Activated naive CD4-positive, alpha-beta T cell treated with anti-CD3 and anti-CD28 coated beads, Interleukin-2, amount 50 U/mL, for 72 hours (primary cell): ENCODE measurements around the gene TMTC4. TPM values are rescaled to one million over a fixed set of nuclear protein-coding genes. Genes with fewer than 3 reads are reported as not detected.
A peak's percentile ranks its signal among the peaks of the same experiment; 100 is the strongest.
"Not testable (repeated sequence)": the region's sequence is repeated elsewhere in the genome, so short reads cannot be mapped to it uniquely, and the experiment has no call there.

Experiments
- ATAC-seq, 2 donors: fragments of 150-1000 bp; cut with Tn5 transposase; 2 replicates each; pipeline ENCODE4 v1.10.0; 2021; ENCODE audit warnings: mild to moderate bottlenecking in 2 of 2, moderate library complexity in 2 of 2
- DNase-seq, 2 donors: peaks; one replicate each; pipeline ENCODE4 v3.0.0; 2021 to 2022; ENCODE audit warnings: low spot score in 2 of 2
- H3K27ac Mint-ChIP-seq, 2 donors: one replicate each; pipeline ENCODE4 v1.8.0; 2022; ENCODE audit warnings: mild to moderate bottlenecking in 2 of 2, mixed read lengths in 2 of 2
- H3K36me3 Mint-ChIP-seq, 2 donors: one replicate each; pipeline ENCODE4 v1.8.0; 2022; ENCODE audit warnings: mixed read lengths in 2 of 2
- H3K9me3 Mint-ChIP-seq, 2 donors: one replicate each; pipeline ENCODE4 v1.8.0; 2022; ENCODE audit warnings: mixed read lengths in 2 of 2
- total RNA-seq, 2 donors: library from RNA; stranded (reverse); gene quantifications; one replicate each; pipeline ENCODE4 v1.2.3, GENCODE V29; 2022

Gene TMTC4
- total RNA-seq, 2 donors from 2014 or later: 12.5 to 21.3 TPM

DNA sequence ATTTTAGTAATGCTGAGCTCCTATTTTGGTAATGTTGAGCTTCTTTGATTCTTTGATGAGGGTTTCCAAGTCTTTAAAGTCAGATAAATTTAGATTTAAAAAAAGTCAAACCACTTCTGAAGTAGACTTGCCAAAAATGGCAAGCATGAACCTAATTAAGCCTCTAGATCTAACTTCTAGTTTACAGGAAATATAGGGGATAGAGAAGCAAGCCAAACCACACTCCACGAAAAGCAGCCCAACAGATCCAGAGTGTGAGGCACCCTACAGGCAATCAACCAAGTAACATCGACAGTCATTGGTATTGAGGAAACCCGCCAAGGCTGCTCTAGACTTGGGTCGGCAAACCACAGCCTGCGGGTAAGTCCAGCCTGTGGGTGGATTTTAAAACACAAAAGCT is 89.7 kb downstream of the TMTC4 start:
- H3K36me3 Mint-ChIP-seq: peaks cover 4 to 28% of the 10 kb centered on the region in 2 donors
- peak overlapping the region in 1 of 2 donors; percentile 50 for H3K27ac Mint-ChIP-seq
- DNase-seq (peak in 1 of 2 donors; percentile 16), ATAC-seq (peak in 1 of 2 donors; percentile 15)
- peaks cover 0 to 5% of the 10 kb centered on the region in 2 donors for H3K9me3 Mint-ChIP-seq

DNA sequence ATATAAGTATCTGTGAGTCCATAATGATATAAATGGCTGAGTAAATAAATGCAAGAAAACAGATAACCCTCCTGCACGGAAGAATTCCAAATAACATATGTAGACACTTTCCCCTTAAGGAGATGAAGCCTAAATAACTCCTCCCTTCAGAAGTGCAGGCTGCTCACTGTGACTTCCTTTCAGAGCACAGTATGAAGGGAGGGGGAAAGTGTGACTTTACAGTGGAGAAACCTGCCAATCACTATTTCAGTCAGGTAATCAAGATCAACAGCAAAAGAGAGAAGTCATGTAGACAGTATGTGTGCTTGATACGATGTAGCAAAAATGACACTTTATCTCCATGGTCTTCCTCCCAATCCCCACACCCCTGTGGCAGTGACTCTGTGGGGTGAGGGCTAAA is 93.1 kb downstream of the TMTC4 start:
- Mint-ChIP-seq H3K9me3 (peaks cover 0 to 5% of the 10 kb centered on the region in 2 donors), H3K27ac (peak overlapping the region in 1 of 2 donors; percentile 44), H3K36me3 (peaks cover 0 to 21% of the 10 kb centered on the region in 2 donors)
- ATAC-seq (peak; percentile 55 to 69), DNase-seq (no peak)

DNA sequence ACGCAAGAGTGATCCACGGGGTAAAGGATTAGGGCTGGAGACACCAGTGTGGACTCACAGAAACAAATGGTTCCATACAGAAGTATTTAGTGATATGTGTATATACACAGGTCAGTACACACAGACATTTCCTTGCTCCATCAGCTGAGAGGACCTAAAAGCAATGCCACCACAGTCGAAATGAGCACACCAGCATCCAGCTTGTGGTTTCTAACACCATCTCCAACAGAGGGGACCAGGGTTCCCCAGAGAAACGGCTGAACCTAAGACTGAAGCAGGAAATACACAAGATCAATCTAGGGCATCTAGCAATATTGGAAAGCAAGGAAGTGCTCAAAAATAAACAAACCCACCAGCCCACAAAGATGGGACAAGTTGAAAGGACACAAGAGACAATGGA is 93.6 kb downstream of the TMTC4 start:
- ATAC-seq (no peak), DNase-seq (no peak)
- H3K9me3 Mint-ChIP-seq: peaks cover 0 to 5% of the 10 kb centered on the region in 2 donors
- H3K27ac Mint-ChIP-seq: peak overlapping the region; percentile 40 to 44
- peaks cover 0 to 20% of the 10 kb centered on the region in 2 donors for H3K36me3 Mint-ChIP-seq

DNA sequence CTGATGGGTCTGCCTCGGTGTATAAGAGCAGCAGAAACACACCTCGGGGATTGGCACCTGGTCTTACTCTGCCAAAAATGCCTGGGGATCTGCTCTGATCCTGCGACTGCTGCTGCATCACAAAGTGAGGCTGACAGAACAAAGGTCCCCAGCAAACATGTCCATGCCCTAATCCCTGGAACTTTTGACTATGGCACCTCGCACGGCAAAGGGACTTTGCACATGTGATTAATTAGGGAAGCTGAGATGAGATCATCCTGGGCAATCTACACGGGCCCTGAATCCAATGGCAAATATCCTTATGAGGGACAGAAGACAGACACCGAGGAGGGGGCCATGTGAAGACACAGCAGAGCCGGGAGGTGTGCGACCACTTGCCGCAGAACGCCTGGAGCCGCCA is 94.5 kb downstream of the TMTC4 start:
- Mint-ChIP-seq H3K27ac (no peak overlapping the region), H3K9me3 (peaks cover 0 to 5% of the 10 kb centered on the region in 2 donors), H3K36me3 (peaks cover 0 to 20% of the 10 kb centered on the region in 2 donors)
- DNase-seq: no peak
- ATAC-seq: no peak

DNA sequence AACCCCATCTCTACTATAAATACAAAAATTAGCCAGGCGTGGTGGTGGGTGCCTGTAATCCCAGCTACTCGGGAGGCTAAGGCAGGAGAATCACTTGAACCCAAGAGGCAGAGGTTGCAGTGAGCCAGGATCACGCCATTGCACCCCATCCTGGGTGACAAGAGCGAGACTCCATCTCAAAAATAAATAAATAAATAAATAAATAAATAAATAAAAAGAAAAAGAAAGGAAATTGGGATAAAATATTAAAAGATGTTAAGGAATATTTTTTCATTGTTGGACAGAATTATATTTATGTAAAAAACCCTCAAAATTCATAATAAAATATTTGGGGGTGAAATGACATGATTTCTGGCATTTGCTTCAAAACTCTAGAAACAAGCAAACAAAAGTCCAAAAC is 97.4 kb downstream of the TMTC4 start:
- not testable (repeated sequence) for ATAC-seq, DNase-seq, H3K9me3 Mint-ChIP-seq, H3K27ac Mint-ChIP-seq
- peaks cover 0 to 12% of the 10 kb centered on the region in 2 donors for H3K36me3 Mint-ChIP-seq

DNA sequence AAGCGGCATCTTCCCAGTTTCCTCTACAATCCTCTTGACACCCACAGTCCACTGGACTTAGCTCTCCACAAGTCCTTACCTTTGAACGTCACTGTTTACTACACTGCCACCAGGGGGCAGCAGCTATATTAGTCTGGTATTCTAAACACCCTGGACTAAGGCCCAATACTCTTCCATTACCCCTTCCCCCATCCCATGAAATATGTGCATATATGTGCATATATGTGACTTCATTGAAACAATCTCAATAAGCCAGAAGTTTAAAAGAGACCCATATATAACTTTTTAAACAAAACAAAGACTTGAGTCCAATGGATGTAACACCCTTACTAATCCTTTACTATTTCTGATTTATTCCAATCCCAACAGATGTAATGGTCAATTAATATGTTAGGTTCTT is 101.5 kb downstream of the TMTC4 start:
- peak in 1 of 2 donors; percentile 74 for DNase-seq
- H3K27ac Mint-ChIP-seq: no peak overlapping the region
- peak; percentile 83 to 91 for ATAC-seq
- H3K36me3 Mint-ChIP-seq: no peaks in the 10 kb centered on the region
- no peaks in the 10 kb centered on the region for H3K9me3 Mint-ChIP-seq

DNA sequence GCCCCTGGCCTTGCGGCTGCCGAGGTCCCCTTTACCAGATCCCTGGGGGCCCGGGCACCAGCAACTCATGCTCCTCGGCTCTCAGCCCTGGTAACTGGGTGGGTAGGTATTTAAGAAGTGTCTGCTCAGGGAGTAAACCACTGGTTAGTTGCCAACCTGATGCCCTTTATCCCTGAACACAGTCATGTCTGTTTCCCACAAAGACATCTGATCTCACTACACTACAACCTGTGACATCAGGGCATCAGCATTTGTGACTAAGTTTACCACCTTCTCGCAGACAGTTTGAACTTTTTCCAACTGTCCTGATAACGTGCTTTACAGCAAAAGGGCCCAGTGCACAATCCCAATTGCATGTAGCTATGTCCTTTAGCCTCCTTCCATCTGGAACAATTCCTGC is 108.1 kb downstream of the TMTC4 start:
- ATAC-seq: no peak
- H3K9me3 Mint-ChIP-seq: no peaks in the 10 kb centered on the region
- peaks cover 6 to 17% of the 10 kb centered on the region in 2 donors for H3K36me3 Mint-ChIP-seq
- no peak for DNase-seq
- peak overlapping the region in 1 of 2 donors; percentile 45 for H3K27ac Mint-ChIP-seq

DNA sequence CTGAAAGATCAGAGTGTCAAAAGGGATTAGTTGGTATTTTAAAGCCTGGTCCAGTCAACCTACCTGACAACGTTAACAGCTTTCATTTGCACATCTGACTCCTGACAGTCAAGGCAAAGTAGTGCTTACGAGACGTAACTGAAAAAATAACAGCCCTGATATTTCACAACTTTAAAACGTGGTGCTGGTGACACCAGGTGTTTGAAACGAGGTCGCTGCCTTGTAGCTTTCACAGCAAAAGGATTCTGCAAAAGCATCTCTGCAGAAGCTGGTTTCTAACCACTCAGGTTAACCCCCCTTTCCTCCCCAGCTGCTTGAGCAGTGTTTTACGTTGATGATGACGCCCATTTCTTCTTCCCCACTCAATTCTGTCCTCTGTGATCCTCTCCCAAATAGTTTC is 109.3 kb downstream of the TMTC4 start:
- Mint-ChIP-seq H3K36me3 (peaks cover 6 to 17% of the 10 kb centered on the region in 2 donors), H3K27ac (no peak overlapping the region), H3K9me3 (no peaks in the 10 kb centered on the region)
- ATAC-seq: no peak
- DNase-seq: no peak

DNA sequence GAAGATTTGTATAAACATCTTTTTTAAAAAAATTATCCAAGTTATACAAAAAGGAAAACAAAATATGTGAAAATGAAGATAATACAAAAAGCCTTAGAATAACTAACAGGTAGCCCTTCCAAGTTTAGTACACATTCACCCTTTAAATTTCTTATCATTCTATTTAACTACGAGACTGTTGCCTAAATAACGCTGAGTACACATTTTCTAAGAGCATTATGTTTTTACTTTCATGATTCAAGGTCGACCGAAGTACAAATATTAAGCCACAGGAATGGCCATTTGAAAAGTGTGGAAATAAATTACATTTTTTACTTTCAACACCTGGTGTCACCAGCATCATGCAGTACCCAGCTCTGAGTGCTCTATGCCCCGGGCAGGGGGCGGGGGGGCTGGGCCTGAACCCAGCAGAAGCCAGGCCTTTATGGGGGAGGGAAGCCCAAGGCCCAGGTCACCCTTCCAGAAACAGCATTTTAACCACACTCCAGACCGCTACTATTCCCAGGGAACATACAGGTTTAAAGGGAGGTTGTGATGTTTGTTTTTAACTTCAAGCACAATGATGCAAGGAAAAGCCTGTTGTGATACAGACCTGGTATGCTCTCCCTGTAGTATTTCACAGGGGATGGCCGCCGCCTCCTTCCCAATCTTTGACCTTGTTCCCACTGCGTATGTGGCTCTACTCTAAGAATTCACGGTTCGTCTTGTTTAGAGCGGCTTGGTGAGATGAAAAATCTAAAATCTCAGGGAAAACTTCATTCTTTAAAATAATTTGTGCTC is 110.0 kb downstream of the TMTC4 start:
- H3K27ac Mint-ChIP-seq: no peak overlapping the region
- H3K36me3 Mint-ChIP-seq: peaks cover 6 to 17% of the 10 kb centered on the region in 2 donors
- no peaks in the 10 kb centered on the region for H3K9me3 Mint-ChIP-seq
- ATAC-seq (no peak), DNase-seq (no peak)

DNA sequence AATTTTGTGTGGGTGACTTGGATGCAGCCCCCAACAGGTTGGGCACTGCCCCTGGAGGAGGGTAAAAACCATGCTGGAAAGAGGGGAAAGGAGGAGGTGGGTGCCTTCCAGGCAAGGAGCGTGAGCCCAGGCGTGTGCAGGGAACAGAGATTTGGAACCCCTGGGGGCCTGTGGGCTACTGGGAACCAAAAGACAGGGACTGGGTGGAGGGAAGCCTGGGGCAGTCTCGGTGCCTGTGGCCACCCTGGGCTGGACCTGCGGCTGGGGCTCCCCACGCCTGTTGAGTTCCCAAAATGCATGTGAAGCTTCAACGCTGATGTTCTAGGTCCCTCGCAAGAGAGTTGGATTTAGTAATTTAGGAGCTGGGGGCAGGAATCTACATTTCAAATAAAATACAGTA is 110.8 kb downstream of the TMTC4 start:
- DNase-seq (no peak), ATAC-seq (no peak)
- Mint-ChIP-seq H3K27ac (peak overlapping the region in 1 of 2 donors; percentile 67), H3K36me3 (peaks cover 6 to 17% of the 10 kb centered on the region in 2 donors), H3K9me3 (no peaks in the 10 kb centered on the region)

DNA sequence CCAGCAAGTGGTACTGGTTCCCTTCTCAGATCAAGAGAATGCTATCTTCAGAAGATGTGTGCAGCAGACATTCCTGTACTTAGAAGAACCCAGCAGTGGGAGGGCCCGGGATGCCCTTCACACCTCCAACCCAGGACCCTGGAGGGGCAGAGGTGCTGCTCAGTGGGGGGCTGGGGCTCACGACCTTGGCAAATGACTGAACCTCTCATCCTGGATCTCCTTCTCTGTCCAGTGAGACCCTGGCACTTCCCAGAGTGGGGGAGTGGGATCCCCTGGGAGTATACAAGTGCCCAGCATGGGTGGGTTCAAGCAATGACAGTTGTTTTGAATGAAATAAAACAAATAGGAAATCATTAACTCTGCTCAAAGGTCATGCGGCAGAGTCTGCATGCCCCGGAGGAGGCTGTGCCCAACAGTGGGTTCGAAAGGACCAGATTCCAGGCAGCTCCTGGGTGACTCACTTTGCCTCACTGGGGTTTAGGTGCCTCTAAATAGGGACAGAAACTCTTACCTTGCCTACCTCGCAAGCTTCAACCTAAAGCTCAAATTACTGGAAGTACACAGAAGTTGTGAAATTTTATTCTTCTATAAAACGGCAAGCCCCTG is 112.9 kb downstream of the TMTC4 start:
- ATAC-seq: no peak
- no peak overlapping the region for H3K27ac Mint-ChIP-seq
- H3K9me3 Mint-ChIP-seq: no peaks in the 10 kb centered on the region
- DNase-seq: no peak
- H3K36me3 Mint-ChIP-seq: peaks cover 6 to 11% of the 10 kb centered on the region in 2 donors

DNA sequence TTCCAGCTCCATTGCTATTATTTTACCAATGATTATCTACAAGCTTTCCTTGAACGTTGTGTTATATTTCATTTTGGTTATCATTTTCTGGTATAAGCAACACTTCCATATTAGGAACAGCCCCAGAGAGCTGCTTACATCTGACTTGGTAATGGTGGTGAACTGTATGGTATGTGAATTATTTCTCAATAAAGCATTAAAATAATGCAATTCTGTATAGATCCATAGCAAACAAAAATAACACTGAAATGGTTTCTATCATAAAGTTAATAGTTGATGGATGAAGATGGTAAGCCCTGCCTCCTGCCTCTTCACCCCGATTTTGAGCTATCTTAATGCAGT is 113.5 kb downstream of the TMTC4 start:
- Mint-ChIP-seq H3K9me3 (no peaks in the 10 kb centered on the region), H3K27ac (no peak overlapping the region), H3K36me3 (peaks cover 2 to 5% of the 10 kb centered on the region in 2 donors)
- ATAC-seq: no peak
- no peak for DNase-seq

DNA sequence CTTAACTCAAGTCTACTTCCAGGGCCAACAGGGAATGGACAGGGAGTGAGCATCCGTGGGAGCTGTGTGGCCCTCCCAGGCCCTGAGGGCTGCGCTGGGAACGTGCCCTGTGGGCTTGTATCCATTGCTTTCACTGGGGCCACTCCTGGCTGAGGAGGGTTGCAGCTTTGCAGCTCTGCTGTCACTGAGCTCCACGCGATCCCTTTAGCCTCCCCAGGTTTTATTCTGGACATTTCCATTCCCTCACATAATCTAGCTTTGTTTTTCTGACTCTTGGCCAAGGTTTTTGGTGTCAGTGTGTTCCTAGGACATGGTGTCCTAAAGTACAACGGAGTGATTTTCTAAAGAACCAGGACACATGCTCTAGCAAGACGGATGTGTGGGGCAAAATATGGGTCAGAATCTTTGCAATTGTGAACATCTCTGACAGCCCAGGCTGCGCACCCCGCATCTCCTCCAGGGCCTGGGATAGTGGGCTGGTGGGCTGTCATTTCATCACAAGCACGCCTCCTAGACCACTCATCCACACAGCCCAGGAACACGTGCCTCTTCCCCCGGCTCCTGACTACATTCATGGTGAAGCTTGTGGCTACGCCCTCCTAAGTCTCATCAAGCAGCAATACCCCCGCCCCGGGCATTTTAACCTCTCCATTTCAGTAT is 114.0 kb downstream of the TMTC4 start:
- Mint-ChIP-seq H3K9me3 (no peaks in the 10 kb centered on the region), H3K27ac (no peak overlapping the region), H3K36me3 (peaks cover 0 to under 1% of the 10 kb centered on the region in 2 donors)
- ATAC-seq (no peak), DNase-seq (no peak)

DNA sequence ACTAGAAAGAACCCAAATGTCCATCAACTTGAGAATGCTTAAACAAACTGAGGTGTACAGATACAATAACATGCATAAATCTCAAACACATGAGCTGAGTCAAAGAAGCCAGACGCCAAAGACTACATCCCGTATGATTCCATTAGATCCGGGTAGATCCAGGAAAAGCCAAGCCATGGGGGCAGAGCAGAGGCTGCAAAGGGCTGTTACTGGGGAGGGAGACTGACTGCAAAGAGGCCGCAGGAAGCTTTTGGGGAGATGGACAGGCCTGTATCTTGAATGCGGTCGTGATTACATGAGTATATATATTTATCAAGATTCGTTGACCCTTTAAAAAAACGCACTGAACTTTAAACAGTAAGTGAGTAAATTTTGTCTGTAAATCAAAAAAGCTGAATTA is 114.7 kb downstream of the TMTC4 start:
- no peaks in the 10 kb centered on the region for H3K9me3 Mint-ChIP-seq
- DNase-seq (no peak), ATAC-seq (no peak)
- H3K27ac Mint-ChIP-seq: no peak overlapping the region
- no peaks in the 10 kb centered on the region for H3K36me3 Mint-ChIP-seq
